NB4 (cell line): ENCODE measurements around the gene ADNP.

Source experiments
- CTCF ChIP-seq: IDR thresholded peaks from one replicate; pipeline ENCODE4 v1.5.1; 2012; ENCODE audit warnings: low read depth, low read length
- MAX ChIP-seq: IDR thresholded peaks from 2 replicates; pipeline ENCODE4 v1.6.1; 2011; ENCODE audit warnings: low read depth, low read length
- POLR2A ChIP-seq: IDR thresholded peaks from 2 replicates; pipeline ENCODE4 v1.6.1; 2011; ENCODE audit warnings: mild to moderate bottlenecking; ENCODE audit not compliant: insufficient read length; ENCODE audit errors: extremely low read depth

- TF ChIP-seq CTCF (no peak), MAX (no peak), POLR2A (no peak)
Measured at GRCh38 chr20:50885068-50885467, 46.2 kb downstream of the ADNP start.
